Measurements from ENCODE around the gene SCN4B.

- TF ChIP-seq, protein P1, sequence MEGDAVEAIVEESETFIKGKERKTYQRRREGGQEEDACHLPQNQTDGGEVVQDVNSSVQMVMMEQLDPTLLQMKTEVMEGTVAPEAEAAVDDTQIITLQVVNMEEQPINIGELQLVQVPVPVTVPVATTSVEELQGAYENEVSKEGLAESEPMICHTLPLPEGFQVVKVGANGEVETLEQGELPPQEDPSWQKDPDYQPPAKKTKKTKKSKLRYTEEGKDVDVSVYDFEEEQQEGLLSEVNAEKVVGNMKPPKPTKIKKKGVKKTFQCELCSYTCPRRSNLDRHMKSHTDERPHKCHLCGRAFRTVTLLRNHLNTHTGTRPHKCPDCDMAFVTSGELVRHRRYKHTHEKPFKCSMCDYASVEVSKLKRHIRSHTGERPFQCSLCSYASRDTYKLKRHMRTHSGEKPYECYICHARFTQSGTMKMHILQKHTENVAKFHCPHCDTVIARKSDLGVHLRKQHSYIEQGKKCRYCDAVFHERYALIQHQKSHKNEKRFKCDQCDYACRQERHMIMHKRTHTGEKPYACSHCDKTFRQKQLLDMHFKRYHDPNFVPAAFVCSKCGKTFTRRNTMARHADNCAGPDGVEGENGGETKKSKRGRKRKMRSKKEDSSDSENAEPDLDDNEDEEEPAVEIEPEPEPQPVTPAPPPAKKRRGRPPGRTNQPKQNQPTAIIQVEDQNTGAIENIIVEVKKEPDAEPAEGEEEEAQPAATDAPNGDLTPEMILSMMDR (IDR thresholded peaks at IDR 0.05), result no peak
- TF ChIP-seq REST (IDR thresholded peaks at IDR 0.05; ENCODE audit: insufficient read depth in 1 of 2, low read depth in 2 of 2, low read length in 1 of 2), result no peak
- no peak for TF ChIP-seq POLR2AphosphoS5 (IDR thresholded peaks at IDR 0.05; ENCODE audit: low read depth, low read length)
- TF ChIP-seq TCF7L2 (IDR thresholded peaks at IDR 0.05; ENCODE audit: low read depth, low read length), result no peak
These were observed 10.9 kb upstream of the SCN4B start for GRCh38 chr11:118163494-118163893.
